Left forelimb (tissue), 1 donor: ENCODE results near the gene BET1.

ENCODE experiments used
- DNase-seq: peaks from one replicate; pipeline ENCODE4 v3.0.0-alpha.2; 2018; ENCODE audit warnings: low spot score

The BET1 gene

GRCh38 chr7:93957767-93958166 is 46.4 kb downstream of the BET1 start:
- no peak for DNase-seq

DNA sequence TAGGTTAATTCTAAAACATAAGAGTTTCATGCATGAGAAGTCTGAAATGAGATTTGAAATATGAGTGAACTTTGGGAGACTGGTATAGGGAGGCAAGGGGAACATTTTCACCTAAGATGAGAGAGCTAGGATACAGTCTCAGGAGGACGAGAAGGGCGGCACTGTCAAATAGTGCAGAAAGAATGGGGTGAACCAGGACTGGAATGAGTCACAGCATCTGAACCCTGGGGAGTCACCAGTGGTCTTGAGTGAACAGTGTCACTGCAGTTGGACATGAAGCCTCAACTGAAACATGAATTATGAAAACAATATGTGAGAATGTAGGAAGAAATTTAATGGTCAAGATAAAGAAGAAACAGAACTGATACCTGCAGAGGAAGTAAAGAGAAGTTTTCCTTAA is 48.9 kb downstream of the BET1 start:
- DNase-seq = no peak

- no peak for DNase-seq
Observed at GRCh38 chr7:93949423-93949822, 54.7 kb downstream of the BET1 start.

GRCh38 chr7:93948873-93949272 is 55.3 kb downstream of the BET1 start:
- DNase-seq = no peak

DNA sequence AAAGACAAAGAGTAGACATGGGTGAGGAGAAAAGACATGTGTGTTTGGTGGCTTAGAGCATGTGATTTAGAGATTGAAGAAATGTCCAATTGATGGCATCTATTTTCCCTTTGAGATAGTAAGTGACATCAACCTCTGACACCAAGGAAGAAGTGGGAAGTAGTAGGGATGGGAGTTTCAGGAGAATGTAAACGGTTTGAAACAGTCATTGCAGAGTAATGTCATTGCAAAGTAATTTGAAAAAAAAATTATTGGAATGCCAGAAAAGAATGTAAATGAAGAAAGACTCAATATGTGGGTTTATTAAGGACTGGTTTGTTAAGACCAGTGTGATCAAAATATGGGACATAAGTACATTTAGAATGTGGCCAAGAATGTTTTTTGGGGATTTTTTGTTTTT is 56.0 kb downstream of the BET1 start:
- no peak for DNase-seq

DNA sequence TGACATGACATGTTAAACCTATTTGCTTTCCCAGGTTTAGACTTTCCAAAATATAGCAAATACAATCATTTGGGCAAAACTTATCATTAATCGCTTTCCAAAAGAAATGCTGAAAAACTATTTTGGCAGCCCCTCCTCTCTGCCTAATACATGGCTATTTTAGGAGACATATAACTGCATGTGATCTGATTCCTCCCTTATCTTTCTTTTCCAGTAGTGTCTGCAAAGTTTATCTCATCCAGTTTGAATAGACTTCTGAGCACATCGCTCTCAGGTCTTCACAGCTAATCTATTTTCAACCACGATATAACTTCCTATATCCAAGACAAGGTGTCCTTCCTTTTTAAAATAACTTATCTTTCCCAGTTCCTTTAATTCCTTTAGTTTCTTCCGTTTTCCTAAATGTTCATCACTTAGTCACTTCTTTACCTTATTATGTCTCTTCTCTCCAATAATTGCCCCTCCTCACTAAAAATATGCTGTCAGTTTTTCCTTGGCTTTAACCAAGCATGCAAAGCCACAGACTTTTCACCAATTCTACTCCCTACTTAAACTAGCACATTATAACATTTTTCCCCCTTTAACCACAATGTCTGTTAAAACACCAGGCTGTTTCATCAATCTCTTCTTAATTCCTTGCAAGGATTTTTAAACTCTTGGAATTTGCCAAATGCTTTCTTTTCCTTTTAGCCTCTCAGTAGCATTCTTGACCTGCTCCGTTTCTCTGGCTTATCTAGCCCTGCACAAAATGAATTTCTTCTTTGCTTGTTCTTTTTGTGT is 58.2 kb downstream of the BET1 start:
- DNase-seq = no peak

DNA sequence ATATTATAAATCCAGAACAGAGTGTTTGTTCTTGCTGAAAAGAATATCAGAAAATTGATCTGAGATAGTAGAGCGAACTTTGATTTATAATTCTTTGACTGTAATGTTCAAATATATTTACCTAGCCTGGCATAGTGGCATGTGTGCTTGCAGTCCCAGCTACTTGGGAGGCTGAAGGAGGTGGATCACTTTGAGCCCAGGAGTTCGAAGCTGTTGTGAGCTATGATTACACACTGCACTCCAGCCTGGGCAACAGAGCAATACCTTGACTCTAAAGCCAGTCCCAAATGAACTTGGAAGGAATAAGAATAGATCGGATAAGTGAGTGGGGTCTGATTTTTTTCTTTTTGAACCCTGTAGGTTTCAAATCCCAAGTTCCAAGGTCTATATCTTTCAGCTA is 59.1 kb downstream of the BET1 start:
- DNase-seq = no peak

GRCh38 chr7:93944673-93945072 is 59.5 kb downstream of the BET1 start:
- DNase-seq = no peak

DNA sequence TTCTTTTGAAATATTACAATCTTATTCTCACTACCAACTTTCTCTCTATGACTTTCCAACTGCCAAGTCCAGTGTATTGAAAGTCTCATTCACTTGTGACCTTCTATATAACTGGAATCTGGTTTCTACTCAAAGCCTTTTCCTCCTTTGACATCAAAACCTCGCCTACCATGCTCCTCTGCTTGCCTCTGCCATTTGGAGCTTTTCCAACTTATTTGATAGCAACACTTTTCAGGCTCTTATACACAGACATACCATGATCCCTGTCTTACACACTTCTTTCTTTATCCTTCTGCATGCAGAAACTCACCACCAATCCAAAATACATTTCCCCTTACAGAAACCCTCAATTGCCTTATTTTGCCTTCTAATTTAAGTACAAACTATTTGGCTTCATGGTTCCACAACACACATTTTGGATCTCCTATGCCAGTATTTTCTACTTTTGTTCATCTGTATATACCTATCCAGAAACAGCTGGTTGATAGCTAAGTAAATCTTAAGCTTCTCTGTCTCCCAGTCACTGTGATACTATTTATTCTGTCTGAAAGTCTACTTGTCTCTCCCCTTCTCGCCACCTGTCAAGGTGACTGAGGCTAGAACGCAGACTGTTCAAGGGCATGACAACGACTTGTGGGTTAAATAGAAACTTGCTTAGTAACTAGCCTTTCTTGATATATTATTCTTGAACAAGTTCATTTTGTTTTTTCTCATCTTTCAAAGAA is 60.2 kb downstream of the BET1 start:
- DNase-seq = no peak
